ENCODE data around the gene SH3RF1.

DNA sequence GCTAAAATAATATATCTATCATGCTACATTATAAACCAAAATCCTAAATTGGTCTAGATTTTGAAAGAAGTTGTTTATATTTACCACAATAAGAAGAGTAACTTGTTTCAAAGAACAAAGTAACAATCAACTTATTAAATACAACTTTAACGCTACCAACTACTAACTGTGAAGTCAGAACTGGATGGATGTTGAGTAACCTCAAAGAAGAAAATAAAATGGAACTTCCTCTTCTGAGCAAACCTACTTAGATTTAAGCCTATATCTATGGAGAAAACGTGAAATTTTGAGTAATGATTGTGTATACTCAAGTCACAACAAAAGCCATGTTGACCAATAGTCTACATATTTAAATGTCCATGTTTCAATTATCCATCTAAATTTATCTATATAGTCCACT, 25.7 kb downstream of the SH3RF1 start:
- TF ChIP-seq, protein P1, sequence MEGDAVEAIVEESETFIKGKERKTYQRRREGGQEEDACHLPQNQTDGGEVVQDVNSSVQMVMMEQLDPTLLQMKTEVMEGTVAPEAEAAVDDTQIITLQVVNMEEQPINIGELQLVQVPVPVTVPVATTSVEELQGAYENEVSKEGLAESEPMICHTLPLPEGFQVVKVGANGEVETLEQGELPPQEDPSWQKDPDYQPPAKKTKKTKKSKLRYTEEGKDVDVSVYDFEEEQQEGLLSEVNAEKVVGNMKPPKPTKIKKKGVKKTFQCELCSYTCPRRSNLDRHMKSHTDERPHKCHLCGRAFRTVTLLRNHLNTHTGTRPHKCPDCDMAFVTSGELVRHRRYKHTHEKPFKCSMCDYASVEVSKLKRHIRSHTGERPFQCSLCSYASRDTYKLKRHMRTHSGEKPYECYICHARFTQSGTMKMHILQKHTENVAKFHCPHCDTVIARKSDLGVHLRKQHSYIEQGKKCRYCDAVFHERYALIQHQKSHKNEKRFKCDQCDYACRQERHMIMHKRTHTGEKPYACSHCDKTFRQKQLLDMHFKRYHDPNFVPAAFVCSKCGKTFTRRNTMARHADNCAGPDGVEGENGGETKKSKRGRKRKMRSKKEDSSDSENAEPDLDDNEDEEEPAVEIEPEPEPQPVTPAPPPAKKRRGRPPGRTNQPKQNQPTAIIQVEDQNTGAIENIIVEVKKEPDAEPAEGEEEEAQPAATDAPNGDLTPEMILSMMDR (IDR thresholded peaks at IDR 0.05), result no peak
- TF ChIP-seq POLR2A (IDR thresholded peaks at IDR 0.05), result no peak
